GM12878 (cell line): ENCODE measurements around the gene PPP6R2. TPM values are rescaled to one million over a fixed set of nuclear protein-coding genes. Genes with fewer than 3 reads are reported as not detected.

Experiments used
- ATAC-seq: fragments of 200-7000 bp; cut with Tn5 transposase; 3 replicates; pipeline ENCODE4 v1.9.1; 2020; ENCODE audit warnings: mild to moderate bottlenecking, moderate library complexity
- BruUV-seq: library from RNA; stranded (reverse); fragments of 400-500 nt; replicated peaks from 2 replicates; lab custom pipeline; 2021; lab: Mats Ljungman, UMichigan
- CTCF ChIA-PET: fragments of 300-600 bp; sonication (Branson Sonifier 250); formaldehyde crosslinking; extraction: SDS; loops from one replicate; lab custom pipeline; 2021; ENCODE audit warnings: inconsistent platforms; lab: Yijun Ruan, JAX
- POLR2A ChIA-PET: fragments of 350-600 bp; formaldehyde crosslinking; extraction: SDS; loops from one replicate; lab custom pipeline; 2021; ENCODE audit warnings: inconsistent platforms; lab: Charles Lee
- RAD21 ChIA-PET: fragments of 300-600 bp; sonication (Branson Sonifier 250); formaldehyde crosslinking; loops from one replicate; lab custom pipeline; 2023; ENCODE audit warnings: antibody characterized with exemption; ENCODE audit not compliant: unreplicated experiment; lab: Charles Lee
- SMC1A ChIA-PET: fragments of 300-600 bp; sonication (Branson Sonifier 250); formaldehyde crosslinking; loops from one replicate; lab custom pipeline; 2023; ENCODE audit not compliant: unreplicated experiment, uncharacterized antibody; lab: Charles Lee
- DNase-seq: peaks from one replicate; pipeline ENCODE4 v3.0.0-alpha.2; 2011; ENCODE audit warnings: low read depth, low spot score
- FAIRE-seq: peaks from 3 replicates; lab custom pipeline; 2011; peaks lifted over from hg19 to GRCh38; lab: Jason Lieb, UNC
- H2AFZ ChIP-seq: 2 replicates; pipeline ENCODE4 v1.6.0; 2011; ENCODE audit warnings: low read depth, low read length, control low read depth; ENCODE audit not compliant: control insufficient read depth
- H3K27ac ChIP-seq: 2 replicates; pipeline ENCODE4 v1.5.1; 2011; ENCODE audit warnings: control low read depth; ENCODE audit not compliant: control insufficient read depth, insufficient read depth
- H3K27me3 ChIP-seq, 2 experiments: replicated peaks in 1 of 2; 2 replicates each; pipeline versions ENCODE4 v1.6.0 to v1.6.1; 2011; ENCODE audit warnings: low read length in 1 of 2; ENCODE audit not compliant: control insufficient read depth in 2 of 2, insufficient read depth in 2 of 2
- H3K36me3 ChIP-seq, 2 experiments: 2 replicates each; pipeline ENCODE4 v1.5.1; 2011; ENCODE audit warnings: low read length in 1 of 2; ENCODE audit not compliant: control insufficient read depth in 2 of 2, insufficient read depth in 2 of 2
- H3K4me1 ChIP-seq: 2 replicates; pipeline ENCODE4 v1.6.1; 2011; ENCODE audit warnings: mild to moderate bottlenecking, low read length, moderate library complexity, mixed read lengths; ENCODE audit not compliant: control insufficient read depth, insufficient read depth
- H3K4me2 ChIP-seq: 2 replicates; pipeline ENCODE4 v1.6.0; 2011; ENCODE audit warnings: control low read depth; ENCODE audit not compliant: control insufficient read depth, insufficient read depth
- H3K4me3 ChIP-seq: fragments of 200-600 bp; sonication (generic); 2 replicates; pipeline ENCODE4 v1.5.1; 2016
- H3K79me2 ChIP-seq: 2 replicates; pipeline ENCODE4 v1.6.0; 2011; ENCODE audit warnings: low read length; ENCODE audit not compliant: control insufficient read depth, insufficient read depth
- H3K9ac ChIP-seq: 2 replicates; pipeline ENCODE4 v1.8.0; 2011; ENCODE audit warnings: low read length, control low read depth, mixed read lengths; ENCODE audit not compliant: control insufficient read depth, insufficient read depth
- H3K9me3 ChIP-seq: replicated peaks from 3 replicates; pipeline ENCODE4 v1.5.1; 2011; ENCODE audit warnings: mild to moderate bottlenecking, low read length; ENCODE audit not compliant: control insufficient read depth, insufficient read depth
- H4K20me1 ChIP-seq: 2 replicates; pipeline ENCODE4 v1.6.0; 2011; ENCODE audit not compliant: control insufficient read depth, insufficient read depth
- ATF7 ChIP-seq: fragments of 450-650 bp; IDR thresholded peaks from 2 replicates; pipeline ENCODE4 v1.6.1; 2016; ENCODE audit warnings: low read depth, mild to moderate bottlenecking
- CEBPZ ChIP-seq: fragments of 150-350 bp; IDR thresholded peaks from 2 replicates; pipeline ENCODE4 v1.6.1; 2016; ENCODE audit warnings: low read depth, low read length
- CHD4 ChIP-seq: fragments of 200-600 bp; sonication (generic); IDR thresholded peaks from 2 replicates; pipeline ENCODE4 v1.6.1; 2016; ENCODE audit warnings: mild to moderate bottlenecking
- EP300 ChIP-seq, 2 experiments: fragments of 150-350 bp in 1 of 2; IDR thresholded peaks; 2 replicates each; pipeline ENCODE4 v1.6.1; 2011 to 2012; ENCODE audit warnings: low read depth in 2 of 2, low read length in 2 of 2, borderline replicate concordance in 1 of 2, improper control_type of control experiment in 1 of 2, inconsistent platforms in 1 of 2; ENCODE audit not compliant: control insufficient read depth in 1 of 2
- FOS ChIP-seq: IDR thresholded peaks from 3 replicates; pipeline ENCODE4 v1.6.1; 2011; ENCODE audit warnings: borderline replicate concordance; ENCODE audit not compliant: insufficient read length; ENCODE audit errors: extremely low read depth
- GATAD2B ChIP-seq: fragments of 450-650 bp; conservative IDR thresholded peaks from 2 replicates; pipeline ENCODE4 v1.6.1; 2017; ENCODE audit warnings: low read depth, mild to moderate bottlenecking, moderate library complexity
- JUND ChIP-seq: IDR thresholded peaks from 2 replicates; pipeline ENCODE4 v1.6.1; 2012; ENCODE audit warnings: low read depth, mild to moderate bottlenecking, low read length, improper control_type of control experiment, moderate library complexity
- MTA3 ChIP-seq: IDR thresholded peaks from 2 replicates; pipeline ENCODE4 v1.6.1; 2012; ENCODE audit warnings: low read length, inconsistent platforms, borderline replicate concordance
- MYC ChIP-seq: IDR thresholded peaks from 2 replicates; pipeline ENCODE4 v1.6.1; 2011; ENCODE audit warnings: mild to moderate bottlenecking, low read length, moderate library complexity, inconsistent platforms; ENCODE audit not compliant: insufficient read depth, insufficient replicate concordance, insufficient read length, severe bottlenecking
- NFXL1 ChIP-seq: fragments of 450-650 bp; IDR thresholded peaks from 2 replicates; pipeline ENCODE4 v1.6.1; 2017; ENCODE audit warnings: antibody characterized with exemption, mild to moderate bottlenecking, borderline replicate concordance
- NFYB ChIP-seq: IDR thresholded peaks from 2 replicates; pipeline ENCODE4 v1.6.1; 2011; ENCODE audit warnings: low read depth, mild to moderate bottlenecking, low read length, improper control_type of control experiment, moderate library complexity; ENCODE audit not compliant: insufficient read depth
- NR2C1 ChIP-seq: fragments of 450-650 bp; IDR thresholded peaks from 2 replicates; pipeline ENCODE4 v1.6.1; 2017; ENCODE audit warnings: antibody characterized with exemption, mild to moderate bottlenecking, moderate library complexity
- NR2F1 ChIP-seq: fragments of 450-650 bp; conservative IDR thresholded peaks from 2 replicates; pipeline ENCODE4 v1.6.1; 2017; ENCODE audit warnings: mild to moderate bottlenecking
- PAX5 ChIP-seq: IDR thresholded peaks from 2 replicates; pipeline ENCODE4 v1.6.1; 2011; ENCODE audit warnings: low read depth, low read length, borderline replicate concordance
- RBBP5 ChIP-seq: fragments of 200-600 bp; sonication (generic); conservative IDR thresholded peaks from 2 replicates; pipeline ENCODE4 v1.6.1; 2016
- SMAD1 ChIP-seq: fragments of 450-650 bp; IDR thresholded peaks from 2 replicates; pipeline ENCODE4 v1.6.1; 2018; ENCODE audit warnings: mild to moderate bottlenecking, low read depth; ENCODE audit not compliant: partially characterized antibody
- YBX1 ChIP-seq: fragments of 450-650 bp; IDR thresholded peaks from 2 replicates; pipeline ENCODE4 v1.6.1; 2016; ENCODE audit warnings: antibody characterized with exemption
- ZBED1 ChIP-seq: IDR thresholded peaks from 2 replicates; pipeline ENCODE4 v1.6.1; 2016; ENCODE audit warnings: borderline replicate concordance
- WGBS: methylation state at CpG from one replicate; pipeline ENCODE4 v1.1.6; 2016; ENCODE audit warnings: low lambda C conversion rate; ENCODE audit not compliant: insufficient replicate concordance, insufficient coverage; ENCODE audit errors: missing lambda C conversion rate; 5-methylcytosine and 5-hydroxymethylcytosine counted together
- in situ Hi-C: fragments of 300-500 bp; cut with MboI; formaldehyde crosslinking; loops from 9 replicates; pipeline ENCODE4 v1.14.3; 2018; ENCODE audit warnings: mixed read lengths
- intact Hi-C: fragments of 100-400 bp; cut with micrococcal nuclease; formaldehyde crosslinking; loops from one replicate; pipeline ENCODE4 v1.14.2; 2022; ENCODE audit not compliant: unreplicated experiment
- polyA plus RNA-seq, 11 experiments: library from polyadenylated mRNA; depleted of rRNA in 4 of 11; unstranded in 6 of 11; stranded (reverse) in 5 of 11; fragments of >200 nt; fragmentation: Nextera tagmentation in 4 of 11; fragmentation: Illumina TruSeq in 1 of 11; extraction: Ambion mirVana in 4 of 11; extraction: Trizol in 1 of 11; gene quantifications; 1 replicate in 1 of 11; 2 replicates in 10 of 11; pipeline versions ENCODE4 v1.2.1 to v1.2.3, GENCODE V29; 2011 to 2016; ENCODE audit warnings: inconsistent platforms in 2 of 11, missing spikeins in 2 of 11, low read depth in 1 of 11
- total RNA-seq, 4 experiments: library from RNA; depleted of rRNA in 3 of 4; stranded (reverse); fragments of >200 nt in 3 of 4; fragmentation: Illumina TruSeq in 1 of 4; extraction: Trizol in 1 of 4; gene quantifications; 2 replicates each; pipeline versions ENCODE4 v1.2.1 to v1.2.3, GENCODE V29; 2013 to 2021
- TF ChIP-seq, protein P1 (sequence below): IDR thresholded peaks from 2 replicates; pipeline ENCODE4 v1.6.1; 2011; ENCODE audit warnings: mild to moderate bottlenecking, low read depth, low read length, moderate library complexity; ENCODE audit not compliant: insufficient replicate concordance
- TF ChIP-seq, protein P2 (sequence below): fragments of 450-650 bp; IDR thresholded peaks from 2 replicates; pipeline ENCODE4 v1.6.1; 2017; ENCODE audit warnings: borderline replicate concordance

The PPP6R2 gene
- total and polyA plus RNA-seq, 10 of the 15 experiments (the other 5 are each of a cell fraction or from before 2014, with no cell fraction given) = 0.29 to 52.6 (median 25.4) TPM

- no peak for TF ChIP-seq GATAD2B
- TF ChIP-seq JUND = no peak
- no peak for TF ChIP-seq MTA3
- TF ChIP-seq ATF7 = no peak
- TF ChIP-seq ZBED1 = no peak
- no peak for TF ChIP-seq NR2C1
- TF ChIP-seq RBBP5 = no peak
- TF ChIP-seq, protein P1, sequence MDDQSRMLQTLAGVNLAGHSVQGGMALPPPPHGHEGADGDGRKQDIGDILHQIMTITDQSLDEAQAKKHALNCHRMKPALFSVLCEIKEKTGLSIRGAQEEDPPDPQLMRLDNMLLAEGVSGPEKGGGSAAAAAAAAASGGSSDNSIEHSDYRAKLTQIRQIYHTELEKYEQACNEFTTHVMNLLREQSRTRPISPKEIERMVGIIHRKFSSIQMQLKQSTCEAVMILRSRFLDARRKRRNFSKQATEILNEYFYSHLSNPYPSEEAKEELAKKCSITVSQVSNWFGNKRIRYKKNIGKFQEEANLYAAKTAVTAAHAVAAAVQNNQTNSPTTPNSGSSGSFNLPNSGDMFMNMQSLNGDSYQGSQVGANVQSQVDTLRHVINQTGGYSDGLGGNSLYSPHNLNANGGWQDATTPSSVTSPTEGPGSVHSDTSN = no peak
- TF ChIP-seq NFXL1 = no peak
- no peak for TF ChIP-seq NR2F1
Observed at GRCh38 chr22:50348058-50348457, 4.9 kb downstream of the PPP6R2 start (continued).

GRCh38 chr22:50356186-50356585, 13.1 kb downstream of the PPP6R2 start:
- no peak overlapping the region for H2AFZ ChIP-seq
- H3K9ac ChIP-seq = no peak overlapping the region
- ChIA-PET RAD21 (no interaction called here), SMC1A (no interaction called here), POLR2A (no interaction called here), CTCF (interaction anchor here (0.6 kb wide), 2 partner anchors 10 to 419 kb away, joined by 3 read pairs; no protein-coding TSS in a partner anchor)
- H3K4me3 ChIP-seq = no peak overlapping the region
- ATAC-seq (no peak), FAIRE-seq (no peak), DNase-seq (no peak)
- no peak overlapping the region for H3K27ac ChIP-seq
- no TSS peak for BruUV-seq
- intact Hi-C loops (no loop called here), in situ Hi-C loops (no loop called here)
- peaks cover 8% of the 10 kb centered on the region for H3K79me2 ChIP-seq
- no peaks in the 10 kb centered on the region for H3K4me1 ChIP-seq
- no peaks in the 10 kb centered on the region for H3K9me3 ChIP-seq
- 81% methylated on average over 8 of the region's 8 CpGs for WGBS
- no peaks in the 10 kb centered on the region for H3K27me3 ChIP-seq
- no peaks in the 10 kb centered on the region for H4K20me1 ChIP-seq
- H3K4me2 ChIP-seq = no peak overlapping the region
- peaks cover 0 to 2% of the 10 kb centered on the region in 2 experiments; a peak in 2 of 4 replicates for H3K36me3 ChIP-seq
- TF ChIP-seq NFYB = no peak
- no peak for TF ChIP-seq CEBPZ
- TF ChIP-seq, protein P2, sequence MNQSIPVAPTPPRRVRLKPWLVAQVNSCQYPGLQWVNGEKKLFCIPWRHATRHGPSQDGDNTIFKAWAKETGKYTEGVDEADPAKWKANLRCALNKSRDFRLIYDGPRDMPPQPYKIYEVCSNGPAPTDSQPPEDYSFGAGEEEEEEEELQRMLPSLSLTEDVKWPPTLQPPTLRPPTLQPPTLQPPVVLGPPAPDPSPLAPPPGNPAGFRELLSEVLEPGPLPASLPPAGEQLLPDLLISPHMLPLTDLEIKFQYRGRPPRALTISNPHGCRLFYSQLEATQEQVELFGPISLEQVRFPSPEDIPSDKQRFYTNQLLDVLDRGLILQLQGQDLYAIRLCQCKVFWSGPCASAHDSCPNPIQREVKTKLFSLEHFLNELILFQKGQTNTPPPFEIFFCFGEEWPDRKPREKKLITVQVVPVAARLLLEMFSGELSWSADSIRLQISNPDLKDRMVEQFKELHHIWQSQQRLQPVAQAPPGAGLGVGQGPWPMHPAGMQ = no peak
- no peak for TF ChIP-seq SMAD1
- TF ChIP-seq MYC = no peak
- no peak for TF ChIP-seq CHD4
- no peak for TF ChIP-seq PAX5
- no peak for TF ChIP-seq FOS
- TF ChIP-seq YBX1 = no peak
- no peak for TF ChIP-seq EP300 (IDR thresholded peaks at IDR 0.05; ENCODE audit: borderline replicate concordance in 1 of 2, control insufficient read depth in 1 of 2, low read depth in 2 of 2, low read length in 2 of 2)
